ENCODE results near the gene LBHD2.

LBHD2 gene

DNA sequence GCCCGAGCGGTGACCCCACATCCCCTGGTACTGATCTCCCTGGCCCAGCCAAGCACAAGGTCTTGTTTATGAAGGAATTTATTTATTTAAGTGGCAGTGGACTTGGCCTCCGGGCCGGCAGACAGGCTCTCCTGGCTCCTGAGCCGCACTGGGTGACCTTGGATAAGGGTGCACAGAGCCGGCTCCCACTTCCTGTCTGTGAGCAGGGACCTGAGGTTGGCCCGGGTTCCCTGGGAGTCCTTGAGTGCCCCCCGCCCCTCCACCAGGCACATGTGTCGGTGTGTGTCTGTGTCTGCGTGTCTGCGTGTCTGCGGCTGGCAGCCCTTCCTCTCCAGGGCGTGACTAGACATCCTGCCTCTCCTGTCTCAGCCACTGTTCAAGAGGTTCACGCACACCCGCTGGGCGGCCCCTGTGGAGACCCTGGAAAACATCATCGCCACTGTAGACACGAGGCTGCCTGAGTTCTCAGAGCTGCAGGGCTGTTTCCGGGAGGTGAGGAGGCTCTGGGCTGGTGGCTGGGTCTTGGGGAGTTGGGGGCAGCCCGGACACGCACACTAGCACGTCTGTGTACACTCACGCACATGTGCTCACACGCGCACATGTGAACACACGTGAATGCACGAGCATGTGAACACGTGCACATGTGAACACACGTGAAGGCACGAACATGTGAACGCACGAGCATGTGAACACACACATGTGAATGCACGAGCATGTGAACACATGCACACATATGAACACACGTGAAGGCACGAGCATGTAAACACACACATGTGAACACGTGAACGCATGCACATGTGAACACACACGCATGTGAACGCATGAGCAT is 48.6 kb downstream of the LBHD2 start:
- Mint-ChIP-seq H3K27ac (no peak overlapping the region), H3K36me3 (ENCODE audit: low read depth) (no peaks in the 10 kb centered on the region), H3K4me1 (no peaks in the 10 kb centered on the region), H3K9me3 (no peaks in the 10 kb centered on the region), H3K27me3 (peaks cover 4% of the 10 kb centered on the region), H3K4me3 (no peak overlapping the region)
- ATAC-seq = no peak
- no peak for DNase-seq

DNA sequence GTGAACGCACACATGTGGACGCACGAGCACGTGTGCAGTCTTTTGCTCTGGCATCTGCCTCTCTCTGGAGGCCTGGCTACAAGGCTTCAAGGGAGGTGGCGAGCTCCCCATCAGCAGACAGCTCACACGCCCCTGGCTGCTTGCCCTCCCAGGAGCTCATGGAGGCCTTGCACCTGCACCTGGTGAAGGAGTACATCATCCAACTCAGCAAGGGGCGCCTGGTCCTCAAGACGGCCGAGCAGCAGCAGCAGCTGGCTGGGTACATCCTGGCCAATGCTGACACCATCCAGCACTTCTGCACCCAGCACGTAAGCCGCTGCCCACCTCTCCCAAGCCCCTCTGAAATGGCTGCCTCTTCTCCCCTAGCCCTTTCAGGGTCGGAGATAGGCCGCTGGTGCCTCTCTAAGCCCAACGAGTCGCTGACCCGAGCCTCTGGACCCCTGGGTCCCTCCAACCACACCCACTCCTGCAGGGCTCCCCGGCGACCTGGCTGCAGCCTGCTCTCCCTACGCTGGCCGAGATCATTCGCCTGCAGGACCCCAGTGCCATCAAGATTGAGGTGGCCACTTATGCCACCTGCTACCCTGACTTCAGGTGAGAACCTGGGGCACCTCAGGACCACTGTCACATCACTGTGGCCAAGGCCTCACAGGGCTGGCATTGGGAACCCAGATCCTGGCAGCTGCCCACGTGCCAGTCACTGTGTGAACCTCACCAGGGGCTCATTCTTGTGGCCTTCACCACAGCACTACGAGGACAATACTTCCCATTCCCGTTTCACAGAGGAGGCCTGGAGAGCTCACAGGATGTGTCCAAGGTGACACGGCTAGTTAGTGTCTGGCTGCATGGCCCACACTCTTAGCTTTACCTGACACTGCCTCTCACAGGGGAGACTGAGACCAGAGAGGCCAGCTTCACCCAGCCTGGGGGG is 49.5 kb downstream of the LBHD2 start:
- Mint-ChIP-seq H3K36me3 (ENCODE audit: low read depth) (no peaks in the 10 kb centered on the region), H3K27me3 (peaks cover 2% of the 10 kb centered on the region), H3K4me1 (no peaks in the 10 kb centered on the region), H3K27ac (no peak overlapping the region), H3K9me3 (no peaks in the 10 kb centered on the region), H3K4me3 (no peak overlapping the region)
- ATAC-seq = no peak
- no peak for DNase-seq

DNA sequence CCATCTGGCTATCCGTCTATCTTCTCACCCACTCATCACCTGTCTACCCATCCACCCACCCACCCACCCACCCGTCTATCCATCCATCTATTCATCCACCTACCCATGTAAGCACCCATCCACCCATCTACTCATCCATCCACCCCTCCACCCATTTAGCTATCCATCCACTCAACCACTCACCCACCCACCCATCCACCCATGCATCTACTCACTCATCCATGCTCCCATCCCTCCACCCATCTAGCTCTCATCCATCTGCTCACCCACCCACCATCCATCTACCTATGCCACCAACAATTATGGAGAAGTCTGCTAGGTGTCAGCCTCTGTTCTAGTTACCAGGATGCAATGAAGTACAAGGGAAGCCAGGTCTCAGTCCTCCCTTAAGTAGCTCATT is 50.4 kb downstream of the LBHD2 start:
- Mint-ChIP-seq H3K27me3 (peaks cover 5% of the 10 kb centered on the region), H3K27ac (no peak overlapping the region), H3K4me3 (no peak overlapping the region), H3K9me3 (no peaks in the 10 kb centered on the region), H3K4me1 (no peaks in the 10 kb centered on the region), H3K36me3 (ENCODE audit: low read depth) (no peaks in the 10 kb centered on the region)
- no peak for DNase-seq
- no peak for ATAC-seq

DNA sequence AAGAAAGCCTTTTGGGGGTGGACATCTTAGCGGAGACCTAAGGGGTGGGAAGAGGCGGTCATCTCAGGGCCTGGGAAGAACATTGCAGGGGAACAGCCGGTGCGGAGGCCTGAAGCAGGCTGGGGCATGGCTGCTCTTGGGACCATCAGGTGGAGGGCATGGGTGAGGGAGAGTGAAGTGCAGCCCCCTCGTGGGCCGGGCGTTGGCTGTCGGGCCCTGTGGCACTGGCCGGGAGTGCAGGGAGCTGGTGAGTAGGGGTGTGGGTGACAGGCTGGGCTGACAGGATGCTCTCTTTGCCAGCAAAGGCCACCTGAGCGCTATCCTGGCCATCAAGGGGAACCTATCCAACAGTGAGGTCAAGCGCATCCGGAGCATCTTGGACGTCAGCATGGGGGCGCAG is 50.9 kb downstream of the LBHD2 start:
- Mint-ChIP-seq H3K27me3 (peaks cover 8% of the 10 kb centered on the region), H3K27ac (no peak overlapping the region), H3K4me3 (no peak overlapping the region), H3K9me3 (no peaks in the 10 kb centered on the region), H3K4me1 (no peaks in the 10 kb centered on the region), H3K36me3 (ENCODE audit: low read depth) (no peaks in the 10 kb centered on the region)
- ATAC-seq = no peak
- no peak for DNase-seq

DNA sequence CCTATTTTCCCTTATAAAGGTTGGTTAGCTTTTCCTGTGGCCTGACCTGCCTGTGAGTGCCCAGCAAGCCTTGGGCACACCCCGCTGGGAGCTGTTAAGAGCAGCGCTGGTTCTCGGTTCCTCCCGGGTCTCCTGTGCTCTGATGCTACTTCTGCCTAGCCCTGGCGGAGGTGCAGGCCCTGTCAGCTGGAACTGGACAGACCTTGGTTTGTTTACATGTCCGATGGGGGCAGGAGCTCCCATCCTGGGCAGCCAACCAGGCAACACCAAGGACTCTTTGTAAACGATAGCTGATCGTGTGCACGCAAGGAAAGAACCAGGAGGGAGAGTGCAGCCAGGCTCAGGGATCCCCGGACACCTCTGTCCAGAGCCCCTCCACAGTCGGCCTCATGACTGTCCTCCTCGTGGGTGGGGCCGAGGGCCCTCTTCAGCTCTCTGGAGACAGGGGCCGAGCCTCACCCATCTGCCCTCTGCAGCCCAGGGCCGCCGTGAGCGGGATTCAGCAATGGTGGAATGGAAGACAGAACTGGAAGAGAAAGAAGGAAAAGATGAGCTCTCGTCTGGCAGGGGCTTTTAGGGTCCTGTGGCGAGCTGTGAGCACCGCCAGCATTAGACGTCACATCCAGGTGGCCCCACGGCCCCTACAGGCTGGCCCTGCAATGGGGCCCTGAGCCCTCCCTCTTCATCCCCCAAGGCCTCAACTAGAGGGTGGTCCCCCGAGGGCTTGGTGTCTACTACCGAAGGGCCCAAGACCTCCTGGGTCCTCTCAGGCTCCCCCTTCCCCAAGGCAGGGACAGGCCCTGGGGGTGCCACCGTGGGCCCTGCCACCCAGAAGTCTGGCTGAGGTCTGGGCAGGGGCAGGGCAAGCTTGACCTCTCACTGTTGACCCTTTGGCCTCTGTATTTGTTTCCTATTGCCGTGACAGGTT is 51.6 kb downstream of the LBHD2 start:
- Mint-ChIP-seq H3K36me3 (ENCODE audit: low read depth) (no peaks in the 10 kb centered on the region), H3K4me3 (no peak overlapping the region), H3K4me1 (no peaks in the 10 kb centered on the region), H3K27me3 (peaks cover 10% of the 10 kb centered on the region), H3K27ac (no peak overlapping the region), H3K9me3 (no peaks in the 10 kb centered on the region)
- ATAC-seq = no peak
- DNase-seq = no peak

DNA sequence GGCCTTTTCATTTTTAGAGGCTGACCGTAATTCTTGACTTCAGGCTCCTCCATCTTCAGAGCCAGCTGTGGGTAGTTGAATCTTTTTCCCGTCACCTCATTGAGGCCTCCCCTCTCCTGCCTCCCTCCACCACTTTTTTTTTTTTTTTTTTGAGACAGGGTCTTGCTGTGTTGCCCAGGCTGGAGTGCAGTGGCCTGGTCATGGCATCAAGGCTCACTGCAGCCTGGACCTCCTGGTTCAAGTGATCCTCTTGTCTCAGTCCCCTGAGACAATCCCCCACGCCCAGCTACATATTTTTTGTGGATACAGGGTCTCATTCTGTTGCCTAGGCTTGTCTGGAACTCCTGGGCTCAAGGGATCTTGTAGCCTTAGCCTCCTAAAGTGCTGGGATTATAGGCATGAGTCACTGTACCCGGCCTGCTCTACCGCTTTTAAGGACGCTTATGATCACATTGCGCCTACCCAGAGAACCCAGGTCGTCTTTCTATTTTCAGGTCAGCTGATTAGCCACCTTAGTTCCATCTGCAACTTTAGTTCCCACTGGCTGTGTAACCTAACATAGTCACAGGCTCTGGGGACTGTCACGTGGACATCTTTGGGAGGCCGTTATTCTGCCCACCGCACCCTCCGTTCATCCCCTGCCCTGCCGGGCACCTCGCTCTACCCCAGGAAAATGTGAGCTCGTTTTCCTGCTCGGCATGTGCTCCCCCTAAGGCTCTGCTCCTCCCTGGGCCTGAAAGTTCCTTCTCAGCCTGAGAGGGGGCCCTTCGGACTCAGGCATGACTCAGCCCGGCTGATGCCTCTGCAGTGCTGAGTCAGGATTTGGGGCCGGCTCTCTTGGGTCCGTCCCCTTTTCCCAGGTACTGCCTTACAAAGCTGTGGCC is 52.6 kb downstream of the LBHD2 start:
- no peak for DNase-seq
- no peak for ATAC-seq
- no peak overlapping the region for H3K27ac Mint-ChIP-seq
- no peak overlapping the region for H3K4me3 Mint-ChIP-seq
- H3K36me3 Mint-ChIP-seq (ENCODE audit: low read depth) = no peaks in the 10 kb centered on the region
- no peaks in the 10 kb centered on the region for H3K9me3 Mint-ChIP-seq
- peaks cover 15% of the 10 kb centered on the region for H3K27me3 Mint-ChIP-seq
- H3K4me1 Mint-ChIP-seq = peaks cover 3% of the 10 kb centered on the region

DNA sequence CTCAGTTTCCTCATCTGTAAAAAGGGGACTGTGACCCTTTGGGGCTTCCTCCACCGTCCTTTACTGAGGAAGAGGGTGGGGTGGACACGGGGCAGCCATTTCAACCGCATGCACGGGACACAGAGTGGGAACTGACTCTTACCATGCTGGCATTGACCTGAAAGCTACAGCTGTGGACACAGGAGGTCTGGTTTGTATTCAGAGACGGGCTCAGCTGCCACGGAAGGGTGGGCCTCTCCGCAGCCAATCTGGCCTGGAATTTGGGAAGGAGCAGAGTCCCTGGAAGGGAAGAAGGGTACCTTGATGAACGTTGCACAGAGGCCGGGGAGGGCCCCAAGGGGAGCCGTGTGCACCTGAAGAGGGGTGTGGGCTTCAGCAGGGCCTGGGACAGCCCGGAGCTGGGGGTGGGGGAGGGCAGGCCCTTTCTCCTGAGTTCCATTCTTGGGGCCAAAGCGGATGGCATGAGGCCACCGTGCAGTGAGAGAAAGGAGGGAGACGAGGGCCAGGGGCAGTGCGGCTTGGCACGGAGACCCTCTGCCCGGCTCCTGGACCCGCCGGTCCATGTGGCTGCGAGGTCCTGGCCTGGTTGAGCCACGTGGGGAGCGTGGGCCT is 53.8 kb downstream of the LBHD2 start:
- no peak for ATAC-seq
- peaks cover 15% of the 10 kb centered on the region for H3K27me3 Mint-ChIP-seq
- no peaks in the 10 kb centered on the region for H3K36me3 Mint-ChIP-seq (ENCODE audit: low read depth)
- no peak overlapping the region for H3K4me3 Mint-ChIP-seq
- H3K4me1 Mint-ChIP-seq = peaks cover 3% of the 10 kb centered on the region
- no peak for DNase-seq
- H3K27ac Mint-ChIP-seq = no peak overlapping the region
- H3K9me3 Mint-ChIP-seq = no peaks in the 10 kb centered on the region

DNA sequence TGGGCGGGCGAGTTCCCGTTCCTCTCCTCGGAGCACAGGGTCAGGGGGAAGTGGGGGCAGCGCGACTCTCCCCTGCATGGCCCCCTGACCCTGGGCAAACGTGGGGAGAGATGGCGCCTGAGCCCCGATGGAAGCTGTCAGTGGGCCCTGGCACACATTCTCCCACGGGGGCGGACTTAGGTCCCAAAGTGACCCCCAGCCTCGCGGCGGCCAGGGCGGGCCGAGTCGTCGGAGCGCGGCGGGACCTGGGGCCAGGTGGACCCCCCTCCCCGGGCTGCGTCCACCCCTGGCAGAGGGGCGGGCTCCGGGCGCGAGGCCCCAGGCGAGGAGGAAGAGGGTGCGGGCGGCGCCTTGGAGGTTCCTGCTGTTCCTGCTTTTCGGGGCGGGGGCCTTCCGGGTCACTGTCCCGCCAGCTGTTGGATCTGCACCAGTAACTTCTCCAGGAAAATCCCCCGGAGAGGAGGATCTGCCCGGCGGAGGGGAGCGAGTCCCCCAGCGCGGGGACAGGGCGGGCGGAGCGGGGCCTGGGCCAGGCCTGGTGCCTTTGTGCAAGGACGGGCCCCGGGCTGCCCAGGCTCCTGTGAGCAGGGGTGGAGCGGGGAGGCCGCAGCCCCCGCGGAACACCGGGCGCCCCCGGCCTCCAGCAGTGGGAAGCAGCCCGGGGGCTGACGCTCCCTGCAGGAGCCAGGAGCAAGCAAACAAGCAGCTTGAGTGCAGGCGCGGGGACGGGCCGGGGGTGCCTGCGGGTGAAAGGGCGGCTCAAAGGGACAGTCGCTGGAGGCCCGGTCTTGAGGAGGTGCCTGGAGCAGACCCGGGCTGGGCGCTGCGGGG is 54.5 kb downstream of the LBHD2 start:
- peaks cover 3% of the 10 kb centered on the region for H3K4me1 Mint-ChIP-seq
- no peak for DNase-seq
- no peaks in the 10 kb centered on the region for H3K9me3 Mint-ChIP-seq
- H3K36me3 Mint-ChIP-seq (ENCODE audit: low read depth) = no peaks in the 10 kb centered on the region
- peaks cover 22% of the 10 kb centered on the region for H3K27me3 Mint-ChIP-seq
- ATAC-seq = no peak
- no peak overlapping the region for H3K27ac Mint-ChIP-seq
- H3K4me3 Mint-ChIP-seq = no peak overlapping the region

DNA sequence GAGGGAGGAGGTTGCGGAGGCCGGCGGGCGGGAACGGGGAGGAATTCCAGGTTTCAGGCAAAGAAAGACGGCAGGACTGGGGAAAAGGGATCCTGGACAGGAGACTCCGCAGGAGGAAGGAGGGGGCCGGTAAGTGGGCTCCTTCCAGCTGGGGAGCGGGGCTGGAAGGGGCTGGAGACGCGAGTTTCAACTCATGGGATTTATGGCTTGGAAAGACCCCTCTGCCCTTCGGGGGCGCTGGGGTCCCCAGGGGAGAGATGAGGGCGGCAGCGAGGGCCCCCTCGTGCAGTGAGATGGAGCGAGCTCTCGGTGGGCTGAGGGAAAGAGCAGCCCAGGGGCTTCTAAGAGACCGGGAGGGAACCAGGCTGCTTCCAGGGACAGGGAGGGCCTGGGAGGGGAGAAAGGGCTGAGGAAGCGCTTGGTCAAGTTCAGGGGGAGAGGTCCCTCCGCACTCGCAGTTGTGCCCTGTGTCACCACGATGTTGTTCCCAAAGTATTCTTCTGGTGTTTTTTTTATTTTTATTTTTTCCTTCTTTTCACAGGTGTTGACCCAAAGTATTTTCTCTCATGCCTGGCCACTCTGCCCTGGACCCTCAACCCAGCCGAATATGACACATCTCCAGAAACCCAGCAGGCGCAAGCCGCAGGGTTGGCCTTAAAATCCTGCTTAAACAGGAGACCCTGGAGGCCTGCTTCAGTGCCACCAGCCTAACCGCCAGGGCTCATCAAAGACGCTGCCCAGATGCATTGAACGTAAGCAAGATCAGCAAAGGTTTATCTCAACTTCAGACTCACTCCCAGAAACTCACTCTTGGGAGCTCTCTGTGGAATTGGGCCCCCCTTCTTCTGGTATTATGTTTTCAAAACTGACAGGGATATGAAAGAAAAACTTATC is 55.4 kb downstream of the LBHD2 start:
- Mint-ChIP-seq H3K27me3 (peaks cover 25% of the 10 kb centered on the region), H3K4me3 (no peak overlapping the region)

More for the DNA sequence above, 55.4 kb downstream of the LBHD2 start:
- DNase-seq (no peak), ATAC-seq (no peak)
- peaks cover 3% of the 10 kb centered on the region for H3K4me1 Mint-ChIP-seq
- no peak overlapping the region for H3K27ac Mint-ChIP-seq
- H3K36me3 Mint-ChIP-seq (ENCODE audit: low read depth) = no peaks in the 10 kb centered on the region
- H3K9me3 Mint-ChIP-seq = no peaks in the 10 kb centered on the region

Measured in activated naive CD8-positive, alpha-beta T cell treated with anti-CD3 and anti-CD28 coated beads, Interleukin-2, amount 50 U/mL, for 24 hours (primary cell).